ENCODE measurements around the gene TSPAN9. TPM values are rescaled to one million over a fixed set of nuclear protein-coding genes. Genes with fewer than 3 reads are reported as not detected.

The TSPAN9 gene
- total and polyA plus RNA-seq, 9 donors: 24.9 to 72.3 (median 55.7) TPM

GRCh38 chr12:3280967-3281366, 203.8 kb downstream of the TSPAN9 start:
- WGBS, 3 donors: 95 to 96% (median 96%) methylated on average over 13 to 14 of the region's 14 CpGs
- TF ChIP-seq POLR2A (IDR thresholded peaks at IDR 0.05): no peak
- TF ChIP-seq CTCF (IDR thresholded peaks at IDR 0.05): no peak
- TF ChIP-seq EP300 (IDR thresholded peaks at IDR 0.05): no peak
- DNase-seq: no peak
- H3K27ac ChIP-seq: no peak overlapping the region
- peaks cover 6% of the 10 kb centered on the region for H3K4me1 ChIP-seq (ENCODE audit: insufficient read depth)
- H3K36me3 ChIP-seq: no peaks in the 10 kb centered on the region
- H3K27me3 ChIP-seq: no peaks in the 10 kb centered on the region
- no peaks in the 10 kb centered on the region for H3K9me3 ChIP-seq
- H3K4me3 ChIP-seq: no peak overlapping the region
- intact Hi-C loops (cut with DNase I): no loop called here

GRCh38 chr12:3281588-3282383, 204.6 kb downstream of the TSPAN9 start:
- 78 to 82% (median 81%) methylated on average over 23 of the region's 23 CpGs for WGBS, 3 donors
- intact Hi-C loops (cut with DNase I): no loop called here
- no peak for DNase-seq
- Histone ChIP-seq H3K4me1 (ENCODE audit: insufficient read depth) (peaks cover 6% of the 10 kb centered on the region), H3K9me3 (no peaks in the 10 kb centered on the region), H3K27me3 (no peaks in the 10 kb centered on the region), H3K27ac (peak overlapping the region in 1 of 2 donors; percentile 11), H3K4me3 (no peak overlapping the region), H3K36me3 (no peaks in the 10 kb centered on the region)
- TF ChIP-seq CTCF (IDR thresholded peaks at IDR 0.05) (no peak), EP300 (IDR thresholded peaks at IDR 0.05) (no peak), POLR2A (IDR thresholded peaks at IDR 0.05) (no peak)

GRCh38 chr12:3282384-3282670, 205.1 kb downstream of the TSPAN9 start:
- WGBS, 3 donors: 93 to 96% (median 94%) methylated on average over 8 of the region's 8 CpGs
- no peaks in the 10 kb centered on the region for H3K36me3 ChIP-seq
- DNase-seq: no peak
- intact Hi-C loops (cut with DNase I): no loop called here
- no peaks in the 10 kb centered on the region for H3K27me3 ChIP-seq
- peaks cover 6% of the 10 kb centered on the region for H3K4me1 ChIP-seq (ENCODE audit: insufficient read depth)
- no peaks in the 10 kb centered on the region for H3K9me3 ChIP-seq
- no peak overlapping the region for H3K27ac ChIP-seq
- H3K4me3 ChIP-seq: no peak overlapping the region
- TF ChIP-seq EP300 (IDR thresholded peaks at IDR 0.05) (no peak), POLR2A (IDR thresholded peaks at IDR 0.05) (no peak), CTCF (IDR thresholded peaks at IDR 0.05) (no peak)

GRCh38 chr12:3283137-3283680, 206.0 kb downstream of the TSPAN9 start:
- Histone ChIP-seq H3K36me3 (no peaks in the 10 kb centered on the region), H3K9me3 (no peaks in the 10 kb centered on the region), H3K27me3 (no peaks in the 10 kb centered on the region), H3K4me1 (ENCODE audit: insufficient read depth) (peaks cover 6% of the 10 kb centered on the region), H3K4me3 (no peak overlapping the region), H3K27ac (no peak overlapping the region)
- intact Hi-C loops (cut with DNase I): no loop called here
- TF ChIP-seq CTCF (IDR thresholded peaks at IDR 0.05) (no peak), POLR2A (IDR thresholded peaks at IDR 0.05) (no peak), EP300 (IDR thresholded peaks at IDR 0.05) (no peak)
- no peak for DNase-seq
- WGBS, 3 donors: 91 to 93% (median 92%) methylated on average over 18 to 19 of the region's 19 CpGs
